Caki2 (cell line): ENCODE data around the gene SPAG9. TPM values are rescaled to one million over a fixed set of nuclear protein-coding genes. Genes with fewer than 3 reads are reported as not detected.

Experiments used
- DNase-seq: peaks from one replicate; pipeline ENCODE4 v3.0.0-alpha.2; 2015; ENCODE audit warnings: low read depth
- in situ Hi-C: cut with HindIII; loops from 2 replicates; pipeline ENCODE4 v1.10.0; 2016; ENCODE audit warnings: low sequenced_read_pairs, low pct_unique_long_range_greater_than_20kb, mixed read lengths
- total RNA-seq: library from RNA; depleted of rRNA; stranded (reverse); fragments of >200 nt; shearing (Covaris generic); gene quantifications from 2 replicates; pipeline ENCODE4 v1.2.3, GENCODE V29; 2014; ENCODE audit warnings: low replicate concordance; rRNA removed

SPAG9 gene
- total RNA-seq, 1 experiment from 2014 or later, result 97.9 TPM

DNA sequence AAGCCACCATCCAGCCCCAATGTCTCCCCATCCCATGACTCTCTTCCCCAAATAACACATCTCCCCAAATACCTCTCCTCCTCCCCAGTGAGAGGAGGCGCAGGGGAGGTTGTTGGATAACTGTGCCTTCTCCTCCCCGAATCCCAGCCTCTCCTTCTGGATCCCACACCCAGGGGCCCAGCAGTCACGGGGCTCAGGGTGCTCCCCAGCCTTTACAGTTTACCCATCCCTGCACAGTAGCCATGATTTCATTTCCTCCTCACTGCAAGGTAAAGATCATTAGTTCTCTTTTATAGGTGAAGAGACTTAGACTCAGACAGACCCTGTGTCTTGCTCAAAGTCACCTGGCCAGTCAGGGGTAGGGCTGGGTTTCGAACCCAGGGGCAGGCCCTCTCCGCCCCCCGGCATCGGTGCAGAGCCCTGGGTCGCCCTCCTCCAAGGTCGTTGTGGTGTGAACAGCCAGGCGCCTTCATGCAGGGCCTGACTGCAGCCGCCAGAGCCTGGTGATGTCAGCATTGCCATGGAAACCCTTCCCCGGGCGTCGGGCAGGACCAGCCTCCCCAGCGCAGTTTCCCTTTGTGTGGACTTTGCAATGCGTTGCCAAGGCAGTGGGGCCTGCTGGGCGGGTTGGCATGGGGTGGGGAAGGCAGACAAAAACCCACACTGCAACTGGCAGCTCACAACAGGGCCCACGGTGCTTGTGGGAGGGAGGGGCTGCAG lies 201.2 kb downstream of the SPAG9 start:
- peak; percentile 92 for DNase-seq
- in situ Hi-C loops, result no loop called here

DNA sequence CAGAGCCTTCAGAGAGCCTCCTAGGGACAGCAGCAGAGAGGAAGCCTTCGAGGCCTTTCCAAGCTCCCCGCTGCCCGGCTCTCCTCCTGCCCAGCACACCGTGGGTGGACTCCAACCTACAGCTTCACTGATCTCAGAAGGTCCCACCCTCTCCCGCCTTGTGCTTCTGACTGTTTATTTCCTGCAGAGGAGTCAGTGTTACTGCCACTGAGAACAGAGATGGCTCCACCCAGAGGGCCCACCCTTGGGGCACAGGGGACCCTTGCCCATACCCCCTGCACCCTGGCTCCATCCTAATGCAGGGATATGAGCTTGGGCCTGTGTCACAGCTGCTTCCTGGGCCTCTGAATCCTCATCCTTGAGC lies 201.8 kb downstream of the SPAG9 start:
- in situ Hi-C loops, result no loop called here
- DNase-seq, result peak; percentile 30

DNA sequence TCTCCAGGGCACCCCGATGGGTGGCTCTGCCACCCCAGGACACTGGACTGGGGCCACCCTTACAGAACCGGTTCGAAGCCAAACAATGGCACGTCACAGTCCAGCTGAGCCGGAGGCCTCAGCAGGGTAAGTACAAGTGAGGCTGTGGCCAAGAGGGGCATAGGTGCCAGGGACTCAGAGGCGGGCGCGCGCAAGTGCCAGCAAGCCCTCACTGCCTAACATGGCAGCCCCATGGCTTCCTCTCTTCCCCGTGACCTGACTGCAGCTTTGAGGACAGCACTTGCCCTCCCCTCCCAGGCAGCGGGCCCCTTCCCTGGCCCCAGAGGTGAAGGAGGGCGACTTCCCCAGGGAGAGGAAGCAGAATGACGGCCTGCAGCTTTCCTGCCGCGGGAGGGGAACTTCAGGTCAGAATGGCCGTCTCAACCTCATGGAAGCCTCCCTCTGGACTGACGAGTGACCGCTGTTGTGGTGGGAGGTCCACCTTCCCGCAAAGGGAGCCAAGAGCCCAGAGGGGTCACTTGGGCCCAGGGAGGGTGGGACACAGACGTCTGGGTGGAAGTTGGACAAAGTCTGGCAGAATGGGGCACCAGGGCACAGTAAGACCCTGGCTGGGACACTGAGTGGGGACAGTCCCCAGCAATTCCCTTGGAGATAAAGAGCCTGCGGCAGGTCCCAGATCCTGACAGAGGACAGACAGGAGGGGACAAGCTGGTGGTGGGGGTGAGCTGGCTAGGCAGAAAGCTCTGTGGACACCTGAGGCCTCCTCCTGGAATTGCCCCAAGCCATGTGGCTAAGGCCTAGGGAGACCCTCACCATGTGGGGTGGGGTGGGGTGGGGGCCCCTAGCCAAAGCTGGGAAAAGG lies 202.4 kb downstream of the SPAG9 start:
- no peak for DNase-seq
- in situ Hi-C loops, result no loop called here

DNA sequence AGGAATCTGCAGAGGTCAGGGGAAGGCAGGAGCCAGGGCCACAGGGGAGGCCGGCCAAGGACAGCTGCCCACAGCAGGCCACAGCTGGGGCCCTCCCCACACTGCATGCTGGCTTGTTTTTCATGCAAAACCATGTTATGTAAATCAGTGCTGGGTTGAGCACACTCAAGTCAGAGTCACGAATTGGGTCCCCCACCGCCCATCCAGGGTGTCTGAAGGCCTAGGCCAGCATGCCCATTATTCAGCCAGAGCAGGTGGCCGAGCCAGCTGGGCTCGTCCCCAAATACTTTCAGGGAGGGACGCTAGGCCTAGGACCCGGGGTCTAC lies 203.3 kb downstream of the SPAG9 start:
- in situ Hi-C loops, result no loop called here

DNA sequence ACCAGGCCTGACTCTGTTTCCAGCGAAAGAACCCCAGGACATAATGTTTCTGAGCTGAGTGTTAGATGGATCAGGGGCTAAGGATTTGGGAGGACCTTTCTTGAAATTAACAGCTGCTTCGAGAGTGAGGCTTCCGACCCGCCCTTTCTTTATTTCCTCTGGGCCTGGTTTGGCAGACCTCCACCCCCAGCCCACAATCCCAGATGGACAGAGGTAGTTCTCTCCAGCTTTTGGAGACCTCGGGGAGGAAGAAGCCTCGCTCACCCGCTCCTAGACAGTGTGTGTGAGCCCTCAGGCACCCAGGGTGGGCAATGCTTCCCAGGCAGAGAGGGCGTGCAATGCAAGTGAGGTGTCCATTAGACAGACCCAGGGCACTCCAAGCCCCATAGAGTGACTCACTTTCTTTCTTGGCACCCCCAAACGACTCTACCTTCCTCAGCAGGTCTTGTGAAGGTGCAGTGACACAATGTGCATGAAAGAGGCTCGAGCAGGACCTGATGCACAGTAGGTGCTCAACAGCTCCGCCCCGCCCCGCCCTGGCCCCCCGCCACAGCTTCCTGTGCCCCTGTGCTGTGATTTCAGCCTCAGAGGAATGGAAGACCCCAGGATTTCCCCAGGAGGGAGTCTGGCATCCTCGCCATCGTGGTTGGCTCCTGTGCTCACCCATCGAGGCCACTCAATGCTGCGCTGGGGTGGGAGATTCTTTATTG lies 203.8 kb downstream of the SPAG9 start:
- no peak for DNase-seq
- in situ Hi-C loops, result no loop called here

More for the DNA sequence above, 203.3 kb downstream of the SPAG9 start:
- DNase-seq, result no peak

DNA sequence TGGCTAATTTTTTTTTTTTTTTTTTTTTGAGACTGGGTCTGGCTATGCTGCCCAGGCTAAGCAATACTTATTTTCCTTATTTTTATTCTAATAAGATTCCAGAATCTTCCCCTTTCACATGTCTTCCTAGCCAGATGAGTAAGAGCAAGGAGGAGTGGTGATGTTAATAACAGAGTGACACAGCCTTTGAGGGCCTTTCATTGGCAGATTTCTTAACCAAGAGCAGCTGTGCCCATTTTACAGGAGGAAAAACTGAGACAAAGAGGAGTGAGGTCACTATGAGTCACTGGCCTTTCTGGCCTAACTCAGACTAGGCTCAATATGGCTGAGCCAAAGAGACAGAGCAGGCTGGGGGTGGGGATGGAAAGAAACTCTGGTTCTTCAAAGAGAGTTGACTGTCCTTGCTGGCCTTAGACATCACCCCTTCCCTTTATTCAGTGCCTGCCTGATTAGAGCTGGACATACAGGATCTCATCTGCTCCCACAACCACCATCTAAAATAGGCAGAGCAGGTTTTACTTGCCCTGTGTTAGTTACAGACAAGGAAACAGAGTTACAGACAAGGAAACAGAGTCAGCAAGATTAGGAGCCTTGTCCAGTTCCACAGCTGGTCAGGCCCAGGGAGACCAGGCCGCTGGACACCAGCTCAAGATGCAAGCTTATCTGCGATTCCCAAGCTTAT lies 204.5 kb downstream of the SPAG9 start:
- in situ Hi-C loops, result no loop called here
- DNase-seq, result no peak

DNA sequence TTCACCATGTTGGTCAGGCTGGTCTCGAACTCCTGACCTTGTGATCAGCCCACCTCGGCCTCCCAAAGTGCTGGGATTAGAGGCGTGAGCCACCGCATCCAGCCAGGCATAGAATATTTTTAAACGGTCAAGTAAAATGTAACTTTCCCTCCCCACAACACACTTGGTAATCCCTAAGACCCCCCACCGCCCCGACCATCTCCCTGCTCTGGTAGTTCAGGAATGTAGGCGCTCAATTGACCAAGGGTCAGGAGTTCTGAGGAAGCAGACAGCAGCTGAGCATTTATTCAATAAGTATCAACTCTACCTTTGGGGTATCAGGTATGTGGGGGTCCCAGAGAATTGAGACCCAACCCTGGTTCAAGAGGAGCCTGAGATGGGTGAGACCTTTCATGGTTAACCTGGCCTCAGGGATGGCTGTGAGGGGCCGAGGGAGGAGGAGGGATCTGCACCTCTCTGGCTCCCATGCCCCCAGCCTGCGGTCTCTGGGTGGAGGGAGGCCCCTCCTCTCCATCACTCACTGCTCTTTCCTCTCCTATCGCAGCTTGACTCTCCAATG lies 206.1 kb downstream of the SPAG9 start:
- no peak for DNase-seq
- in situ Hi-C loops, result no loop called here

DNA sequence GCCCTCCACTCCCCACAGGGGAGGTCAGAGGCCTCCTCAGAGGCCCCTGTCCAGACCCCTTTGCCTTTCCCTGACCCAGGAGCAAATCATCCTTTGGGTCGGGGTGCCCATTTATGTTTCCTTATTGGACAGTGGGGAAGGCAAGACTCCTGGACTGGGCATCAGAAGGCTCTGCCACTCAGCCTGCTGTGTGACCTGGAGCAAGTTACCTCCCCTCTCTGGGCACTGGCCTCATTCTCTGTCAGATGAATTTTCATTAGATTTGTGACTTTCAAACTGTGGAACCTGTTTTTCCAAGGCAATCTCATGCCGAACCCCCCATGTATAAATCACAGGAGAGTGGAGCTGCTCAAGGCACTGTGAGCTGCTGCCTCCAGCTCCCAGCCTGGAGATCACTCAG lies 207.5 kb downstream of the SPAG9 start:
- no peak for DNase-seq
- in situ Hi-C loops, result no loop called here

Other genes with a start within 250 kb of the SPAG9 start
- 280 and 357 TPM in 2 replicates for gene NME1, start 32.7 kb upstream of the SPAG9 start, total RNA-seq
- gene NME2, start 45.5 kb upstream of the SPAG9 start, total RNA-seq, result 867 and 999 TPM in 2 replicates
- gene MBTD1, start 139.2 kb upstream of the SPAG9 start, total RNA-seq, result 3.9 and 12.0 TPM in 2 replicates
- gene UTP18, start 139.7 kb upstream of the SPAG9 start, total RNA-seq, result 120 and 128 TPM in 2 replicates